Colonic mucosa (tissue), 4 donors: ENCODE results near the gene TXNDC15. TPM values are rescaled to one million over a fixed set of nuclear protein-coding genes. Genes with fewer than 3 reads are reported as not detected.
"Not testable (repeated sequence)": the region's sequence is repeated elsewhere in the genome, so short reads cannot be mapped to it uniquely, and the experiment has no call there.

Experiments
- DNase-seq: peaks from one replicate; pipeline ENCODE4 v3.0.0-alpha.2; 2020
- H3K27ac ChIP-seq: fragments of 200-600 bp; one replicate; pipeline ENCODE4 v1.8.0; 2021
- H3K27me3 ChIP-seq: fragments of 200-600 bp; one replicate; pipeline ENCODE4 v1.8.0; 2021
- H3K36me3 ChIP-seq: fragments of 200-600 bp; one replicate; pipeline ENCODE4 v1.8.0; 2021
- H3K4me1 ChIP-seq: fragments of 200-600 bp; one replicate; pipeline ENCODE4 v1.8.0; 2021; ENCODE audit warnings: mild to moderate bottlenecking
- H3K4me3 ChIP-seq: fragments of 200-600 bp; one replicate; pipeline ENCODE4 v1.8.0; 2021
- H3K9ac ChIP-seq, 2 donors: one replicate each; pipeline ENCODE4 v1.7.0; 2013; ENCODE audit warnings: control low read depth in 2 of 2, low read depth in 2 of 2, low read length in 2 of 2
- H3K9me3 ChIP-seq: fragments of 200-600 bp; one replicate; pipeline ENCODE4 v1.8.0; 2021
- CTCF ChIP-seq: fragments of 200-600 bp; IDR thresholded peaks from one replicate; pipeline ENCODE4 v1.8.0; 2022; ENCODE audit warnings: antibody characterized with exemption, mild to moderate bottlenecking
- intact Hi-C: fragments of 100-400 bp; cut with DNase I; formaldehyde crosslinking; loops from one replicate; pipeline ENCODE4 v1.14.1; 2022
- total RNA-seq, 2 donors: library from RNA; stranded (reverse); fragmentation: NEBNext Ultra II Directional in 1 of 2; extraction: Animal tissue kit (Norgen Biotek cat#: 25700) in 1 of 2; gene quantifications; one replicate each; pipeline ENCODE4 v1.2.1, GENCODE V29; 2021
- donor health status: healthy.
- donor health status: DM: no; HTN: no; CAD: no.
- donor health status: DM: no; HTN: no; CAD: no.

Gene TXNDC15
- total RNA-seq, 2 donors from 2014 or later: 30.7 to 31.8 TPM

GRCh38 chr5:134906811-134907210, 32.6 kb downstream of the TXNDC15 start:
- Histone ChIP-seq H3K4me1 (no peaks in the 10 kb centered on the region), H3K9ac (no peak overlapping the region), H3K27ac (no peak overlapping the region), H3K4me3 (no peak overlapping the region), H3K9me3 (no peaks in the 10 kb centered on the region), H3K27me3 (no peaks in the 10 kb centered on the region), H3K36me3 (no peaks in the 10 kb centered on the region)
- no peak for DNase-seq
- intact Hi-C loops: no loop called here
- TF ChIP-seq CTCF: no peak

- intact Hi-C loops, H3K36me3 ChIP-seq, H3K27ac ChIP-seq: not testable (repeated sequence)
Measured at GRCh38 chr5:134910752-134911151, 36.6 kb downstream of the TXNDC15 start.

GRCh38 chr5:134911285-134912206, 37.4 kb downstream of the TXNDC15 start:
- intact Hi-C loops: no loop called here
- DNase-seq: no peak
- Histone ChIP-seq H3K27ac (no peak overlapping the region), H3K4me1 (no peaks in the 10 kb centered on the region), H3K27me3 (no peaks in the 10 kb centered on the region), H3K9ac (no peak overlapping the region), H3K36me3 (no peaks in the 10 kb centered on the region), H3K9me3 (no peaks in the 10 kb centered on the region), H3K4me3 (no peak overlapping the region)
- no peak for TF ChIP-seq CTCF

More at GRCh38 chr5:134910752-134911151, 36.6 kb downstream of the TXNDC15 start:
- not testable (repeated sequence) for H3K9ac ChIP-seq, H3K9me3 ChIP-seq, H3K4me3 ChIP-seq, H3K4me1 ChIP-seq, H3K27me3 ChIP-seq, DNase-seq

GRCh38 chr5:134913254-134913653, 39.1 kb downstream of the TXNDC15 start:
- no peak overlapping the region for H3K4me3 ChIP-seq
- no peak overlapping the region for H3K27ac ChIP-seq
- H3K9ac ChIP-seq: no peak overlapping the region
- no peaks in the 10 kb centered on the region for H3K9me3 ChIP-seq
- no peak for TF ChIP-seq CTCF
- no peaks in the 10 kb centered on the region for H3K4me1 ChIP-seq
- intact Hi-C loops: no loop called here
- no peaks in the 10 kb centered on the region for H3K27me3 ChIP-seq
- no peak for DNase-seq
- no peaks in the 10 kb centered on the region for H3K36me3 ChIP-seq

- no peaks in the 10 kb centered on the region for H3K36me3 ChIP-seq
- no peak overlapping the region for H3K9ac ChIP-seq
- H3K4me1 ChIP-seq: no peaks in the 10 kb centered on the region
- no peak for DNase-seq
- H3K27ac ChIP-seq: no peak overlapping the region
- H3K27me3 ChIP-seq: no peaks in the 10 kb centered on the region
- TF ChIP-seq CTCF: no peak
- H3K4me3 ChIP-seq: no peak overlapping the region
- intact Hi-C loops: no loop called here
- no peaks in the 10 kb centered on the region for H3K9me3 ChIP-seq
Measured at GRCh38 chr5:134913795-134914194, 39.6 kb downstream of the TXNDC15 start.
